GM19455 (cell line): ENCODE results near the gene ANO8.
"Not testable (repeated sequence)": the region's sequence is repeated elsewhere in the genome, so short reads cannot be mapped to it uniquely, and the experiment has no call there.

Source experiments
- ATAC-seq: cut with Tn5 transposase; IDR thresholded peaks from one replicate; pipeline ENCODE4 v1.9.1; 2021; ENCODE audit not compliant: unreplicated experiment

The ANO8 gene

DNA sequence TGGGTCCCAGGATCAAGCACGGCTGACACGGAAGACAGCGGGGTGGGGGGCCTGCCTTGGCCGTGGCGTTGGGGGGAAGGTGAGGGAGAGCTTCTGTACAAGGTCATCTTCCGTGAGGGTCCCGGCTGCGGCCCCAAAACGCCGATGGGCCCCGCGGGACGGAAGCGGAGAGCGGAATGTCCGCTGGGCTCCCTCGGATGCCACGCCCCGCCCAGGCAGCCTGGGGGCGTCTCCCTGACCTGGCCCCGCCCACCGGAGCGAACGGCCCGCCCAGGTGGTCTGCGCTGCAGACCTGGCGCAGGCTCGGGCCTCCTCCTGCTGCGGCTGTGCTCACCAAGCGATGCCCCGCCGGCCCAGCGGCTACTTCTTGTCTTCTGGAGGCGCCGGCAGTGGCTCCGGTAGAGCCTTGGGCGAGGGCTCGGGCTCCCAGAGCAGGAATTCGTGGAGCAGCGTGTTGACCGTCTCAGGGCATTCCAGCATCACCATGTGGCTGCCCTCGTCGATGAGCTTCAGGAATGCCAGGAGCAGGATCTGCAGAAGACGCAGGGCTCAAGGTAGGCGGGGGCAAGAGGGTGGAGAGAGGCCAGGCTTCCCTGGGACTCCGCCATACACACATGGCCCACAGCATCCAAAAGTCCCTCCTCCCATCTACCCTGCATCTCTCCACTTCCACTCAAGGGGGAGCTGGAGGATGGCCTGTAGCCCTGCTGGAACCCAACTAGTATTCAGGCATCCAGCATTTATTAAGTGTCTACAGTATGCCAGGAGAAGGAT is 42.2 kb downstream of the ANO8 start:
- ATAC-seq, result peak; percentile 66

GRCh38 chr19:17289489-17289888 is 45.2 kb downstream of the ANO8 start:
- no peak for ATAC-seq

- no peak for ATAC-seq
Observed at GRCh38 chr19:17286752-17287151, 47.9 kb downstream of the ANO8 start.

DNA sequence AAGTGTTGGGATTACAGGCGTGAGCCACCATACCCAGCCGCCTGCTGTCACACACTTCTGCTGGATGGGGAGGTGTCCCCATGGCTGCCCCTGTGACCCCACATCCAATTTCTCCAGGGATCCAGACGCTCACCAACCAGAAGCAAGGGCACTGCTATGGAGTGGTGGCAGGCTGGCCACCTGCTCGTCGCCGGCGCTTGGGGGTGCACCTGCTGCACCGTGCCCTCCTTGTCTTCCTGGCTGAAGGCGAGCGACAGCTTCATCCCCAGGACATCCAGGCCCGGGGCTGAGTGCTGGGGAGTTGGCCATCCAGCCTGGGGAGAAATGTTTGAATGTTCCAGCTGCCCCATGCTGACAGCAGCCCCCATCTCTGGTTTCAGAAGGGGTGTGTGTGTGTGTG is 48.4 kb downstream of the ANO8 start:
- no peak for ATAC-seq

- no peak for ATAC-seq
Observed at GRCh38 chr19:17285415-17286135, 49.1 kb downstream of the ANO8 start.

- no peak for ATAC-seq
Observed at GRCh38 chr19:17283504-17283996, 51.1 kb downstream of the ANO8 start.

DNA sequence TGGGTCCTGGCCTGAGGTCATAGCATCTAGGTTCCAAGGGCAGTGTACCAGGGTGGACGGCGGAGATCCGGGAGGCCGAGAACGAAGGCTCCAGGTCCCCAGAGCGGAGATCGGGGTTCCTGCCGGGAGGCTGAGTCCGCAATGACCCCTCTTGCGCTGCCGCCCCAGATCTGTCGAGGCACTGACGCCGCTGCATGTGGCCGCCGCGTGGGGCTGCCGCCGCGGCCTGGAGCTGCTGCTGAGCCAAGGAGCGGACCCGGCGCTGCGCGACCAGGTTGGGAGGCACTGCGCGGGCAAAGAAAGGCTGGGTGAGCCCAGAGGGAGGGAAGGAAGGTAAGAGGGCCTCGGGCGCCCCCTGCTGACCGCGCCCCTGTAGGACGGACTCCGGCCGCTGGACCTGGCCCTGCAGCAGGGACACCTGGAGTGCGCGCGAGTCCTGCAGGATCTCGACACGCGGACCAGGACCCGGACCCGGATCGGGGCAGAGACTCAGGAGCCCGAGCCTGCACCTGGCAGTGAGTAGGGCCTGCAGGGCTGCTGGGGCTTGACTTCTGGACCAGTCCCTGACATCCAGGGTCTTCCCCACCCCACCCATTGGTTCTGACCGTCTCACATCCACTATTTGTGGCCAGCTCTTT is 52.0 kb downstream of the ANO8 start:
- peak; percentile 67 for ATAC-seq

- ATAC-seq, result no peak
Observed at GRCh38 chr19:17281391-17282304, 53.0 kb downstream of the ANO8 start, which contains the start of gene ANKLE1. TSS of gene ANKLE1 (plus strand) at chr19:17281901. CDS start at chr19:17281921, 20 bp downstream.

DNA sequence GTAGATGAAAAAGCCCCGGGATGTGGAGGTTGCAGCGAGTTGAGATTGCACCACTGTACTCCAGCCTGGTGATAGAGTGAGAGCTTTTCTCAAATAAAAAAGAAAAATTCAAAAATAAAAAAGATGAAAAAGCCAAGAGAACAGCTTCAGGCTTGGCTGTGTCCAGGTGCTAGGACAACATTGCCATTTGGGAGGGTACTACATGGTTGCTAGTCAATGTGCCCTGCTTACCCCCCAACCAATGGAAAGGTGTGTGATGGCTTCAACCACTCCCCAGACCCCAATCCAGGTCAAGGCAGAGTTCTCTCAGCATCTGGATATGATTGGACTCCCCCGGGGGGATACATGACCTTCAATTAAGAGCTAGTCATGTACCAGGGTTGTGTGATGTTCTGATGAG is 55.2 kb downstream of the ANO8 start:
- ATAC-seq, result no peak

- no peak for ATAC-seq
Observed at GRCh38 chr19:17275441-17276175, 59.0 kb downstream of the ANO8 start.

- ATAC-seq, result not testable (repeated sequence)
Observed at GRCh38 chr19:17274892-17275291, 59.8 kb downstream of the ANO8 start.
